SK-N-SH treated with all-trans-retinoic acid at 6 μM for 48 hours (cell line): Measurements from ENCODE around the gene ST8SIA3.

Experiments used
- CREB5 ChIP-seq: fragments of 250-450 bp; sonication (Bioruptor Pico); IDR thresholded peaks from 2 replicates; pipeline ENCODE4 v1.5.1; 2020; ENCODE audit warnings: low read depth, mild to moderate bottlenecking, moderate library complexity
- ESRRG ChIP-seq: fragments of 250-450 bp; sonication (Bioruptor Pico); IDR thresholded peaks from 2 replicates; pipeline ENCODE4 v1.6.1; 2021; ENCODE audit warnings: mild to moderate bottlenecking
- PATZ1 ChIP-seq: fragments of 250-450 bp; sonication (Bioruptor Pico); IDR thresholded peaks from 2 replicates; pipeline ENCODE4 v1.8.0; 2020; ENCODE audit warnings: mild to moderate bottlenecking, moderate library complexity, borderline replicate concordance
- TOX ChIP-seq: fragments of 250-450 bp; sonication (Bioruptor Pico); IDR thresholded peaks from 2 replicates; pipeline ENCODE4 v1.8.0; 2021; ENCODE audit warnings: mild to moderate bottlenecking, moderate library complexity, borderline replicate concordance

DNA sequence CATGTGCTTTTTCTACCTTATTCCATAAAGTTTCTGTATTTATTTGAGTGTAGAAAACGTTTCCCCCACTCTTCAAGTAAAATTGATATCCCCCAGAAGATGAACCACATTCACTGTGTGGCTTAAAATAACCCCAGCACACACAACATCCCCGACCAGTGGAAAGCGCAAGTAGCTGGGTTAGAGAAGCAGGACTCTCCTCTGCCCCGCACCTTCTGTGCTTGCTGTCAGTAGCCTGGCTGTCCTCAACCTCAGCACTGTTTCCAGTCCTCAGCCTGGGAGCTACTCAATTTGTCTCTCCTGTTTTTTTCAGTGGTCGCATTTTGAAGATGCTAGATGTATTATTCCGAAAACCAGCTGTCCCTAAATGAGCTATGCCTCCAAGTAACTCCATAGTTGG, 18.0 kb upstream of the ST8SIA3 start:
- TF ChIP-seq PATZ1, result no peak
- TF ChIP-seq TOX (CRISPR knock-in tag), result no peak
- no peak for TF ChIP-seq ESRRG (CRISPR knock-in tag)
- no peak for TF ChIP-seq CREB5 (CRISPR knock-in tag)
